Liver (tissue), 9 donors: ENCODE data around the gene MACROD1. TPM values are rescaled to one million over a fixed set of nuclear protein-coding genes. Genes with fewer than 3 reads are reported as not detected.

Source experiments
- DNase-seq: peaks from one replicate; pipeline ENCODE4 v3.0.0-alpha.2; 2017; ENCODE audit warnings: low spot score
- H3K27ac ChIP-seq, 2 donors: one replicate each; pipeline ENCODE4 v1.7.0; 2013; ENCODE audit warnings: inconsistent platforms in 2 of 2, low read length in 2 of 2, control low read depth in 1 of 2, low read depth in 1 of 2, mild to moderate bottlenecking in 1 of 2
- H3K27me3 ChIP-seq, 4 donors: one replicate each; pipeline versions ENCODE4 v1.6.1 to v1.7.0; 2013; ENCODE audit warnings: low read length in 3 of 4, inconsistent platforms in 1 of 4, mild to moderate bottlenecking in 1 of 4, moderate library complexity in 1 of 4; ENCODE audit not compliant: control insufficient read depth in 4 of 4, insufficient read depth in 4 of 4
- H3K36me3 ChIP-seq, 4 donors: one replicate each; pipeline versions ENCODE4 v1.6.1 to v1.7.0; 2013; ENCODE audit warnings: low read length in 3 of 4, mild to moderate bottlenecking in 3 of 4, low read depth in 1 of 4, moderate library complexity in 1 of 4; ENCODE audit not compliant: control insufficient read depth in 4 of 4, insufficient read depth in 3 of 4
- H3K4me1 ChIP-seq, 4 donors: one replicate each; pipeline versions ENCODE4 v1.6.1 to v1.7.0; 2013; ENCODE audit warnings: low read length in 3 of 4, mild to moderate bottlenecking in 3 of 4, moderate library complexity in 1 of 4; ENCODE audit not compliant: control insufficient read depth in 4 of 4, insufficient read depth in 4 of 4
- H3K4me3 ChIP-seq, 3 donors: one replicate each; pipeline versions ENCODE4 v1.6.1 to v1.7.0; 2013; ENCODE audit warnings: low read length in 3 of 3, control low read depth in 1 of 3, low read depth in 1 of 3, mild to moderate bottlenecking in 1 of 3
- H3K9ac ChIP-seq, 2 donors: one replicate each; pipeline ENCODE4 v1.7.0; 2013; ENCODE audit warnings: low read length in 2 of 2, mild to moderate bottlenecking in 2 of 2, moderate library complexity in 2 of 2, control low read depth in 1 of 2, low read depth in 1 of 2
- H3K9me3 ChIP-seq, 4 donors: one replicate each; pipeline versions ENCODE4 v1.6.1 to v1.7.0; 2013; ENCODE audit warnings: low read length in 3 of 4; ENCODE audit not compliant: control insufficient read depth in 4 of 4
- EGR1 ChIP-seq, 2 donors: IDR thresholded peaks; 2 replicates each; pipeline ENCODE4 v1.6.1; 2016 to 2018; ENCODE audit warnings: antibody characterized with exemption in 2 of 2, low read depth in 2 of 2
- FOXA1 ChIP-seq: IDR thresholded peaks from 2 replicates; pipeline ENCODE4 v1.6.1; 2016; ENCODE audit warnings: antibody characterized with exemption
- GABPA ChIP-seq, 2 donors: IDR thresholded peaks in 1 of 2; conservative IDR thresholded peaks in 1 of 2; 2 replicates each; pipeline ENCODE4 v1.6.1; 2016; ENCODE audit warnings: antibody characterized with exemption in 2 of 2, mild to moderate bottlenecking in 1 of 2, moderate library complexity in 1 of 2
- HNF4A ChIP-seq, 2 donors: conservative IDR thresholded peaks; 2 replicates each; pipeline ENCODE4 v1.6.1; 2016; ENCODE audit warnings: antibody characterized with exemption in 2 of 2, mild to moderate bottlenecking in 2 of 2
- HNF4G ChIP-seq: IDR thresholded peaks from 2 replicates; pipeline ENCODE4 v1.6.1; 2016; ENCODE audit warnings: antibody characterized with exemption
- JUND ChIP-seq, 2 donors: IDR thresholded peaks; 2 replicates each; pipeline ENCODE4 v1.6.1; 2016; ENCODE audit warnings: antibody characterized with exemption in 2 of 2
- NR2F2 ChIP-seq: IDR thresholded peaks from 2 replicates; pipeline ENCODE4 v1.6.1; 2016; ENCODE audit warnings: antibody characterized with exemption
- RAD21 ChIP-seq, 2 donors: IDR thresholded peaks; 2 replicates each; pipeline ENCODE4 v1.6.1; 2016; ENCODE audit warnings: antibody characterized with exemption in 2 of 2, mild to moderate bottlenecking in 2 of 2
- SP1 ChIP-seq: IDR thresholded peaks from 2 replicates; pipeline ENCODE4 v1.6.1; 2018; ENCODE audit warnings: antibody characterized with exemption, mild to moderate bottlenecking
- TAF1 ChIP-seq: conservative IDR thresholded peaks from 2 replicates; pipeline ENCODE4 v1.6.1; 2016; ENCODE audit warnings: antibody characterized with exemption, mild to moderate bottlenecking
- YY1 ChIP-seq: IDR thresholded peaks from 2 replicates; pipeline ENCODE4 v1.6.1; 2016; ENCODE audit warnings: antibody characterized with exemption, mild to moderate bottlenecking
- WGBS: extraction: QIAGEN DNeasy Blood & Tissue Kit; methylation state at CpG from one replicate; pipeline ENCODE4 v1.1.7; 2013; 5-methylcytosine and 5-hydroxymethylcytosine counted together
- polyA plus RNA-seq, 2 donors: library from polyadenylated mRNA; stranded (reverse) in 1 of 2; unstranded in 1 of 2; fragments of 200-250 nt in 1 of 2; fragments of >200 nt in 1 of 2; fragmentation: Nextera tagmentation in 1 of 2; extraction: Ambion mirVana in 1 of 2; gene quantifications; one replicate each; pipeline versions ENCODE4 v1.2.1 to v1.2.3, GENCODE V29; 2013 to 2015
- total RNA-seq, 2 donors: library from RNA; depleted of rRNA; stranded (reverse); fragments of >200 nt; gene quantifications; one replicate each; pipeline ENCODE4 v1.2.3, GENCODE V29; 2014
- TF ChIP-seq, protein P1 (sequence below): IDR thresholded peaks from 2 replicates; pipeline ENCODE4 v1.6.1; 2016; ENCODE audit warnings: antibody characterized with exemption
- TF ChIP-seq, protein P2 (sequence below): fragments of 150-350 bp; IDR thresholded peaks from 2 replicates; pipeline ENCODE4 v1.5.1; 2017; ENCODE audit warnings: improper control_type of control experiment, low read depth, low read length; ENCODE audit not compliant: missing input control
- TF ChIP-seq, protein P3 (sequence below): IDR thresholded peaks from 2 replicates; pipeline ENCODE4 v1.6.1; 2016; ENCODE audit warnings: antibody characterized with exemption
- TF ChIP-seq, protein P4 (sequence below): IDR thresholded peaks from 2 replicates; pipeline ENCODE4 v1.6.1; 2016; ENCODE audit warnings: antibody characterized with exemption, mild to moderate bottlenecking
- donor health status: healthy.
- donor health status: healthy.
- donor health status: healthy.
- donor health status: healthy.
- donor health status: healthy.

The MACROD1 gene
- total and polyA plus RNA-seq, 4 donors: 8.9 to 25.9 (median 13.1) TPM

DNA sequence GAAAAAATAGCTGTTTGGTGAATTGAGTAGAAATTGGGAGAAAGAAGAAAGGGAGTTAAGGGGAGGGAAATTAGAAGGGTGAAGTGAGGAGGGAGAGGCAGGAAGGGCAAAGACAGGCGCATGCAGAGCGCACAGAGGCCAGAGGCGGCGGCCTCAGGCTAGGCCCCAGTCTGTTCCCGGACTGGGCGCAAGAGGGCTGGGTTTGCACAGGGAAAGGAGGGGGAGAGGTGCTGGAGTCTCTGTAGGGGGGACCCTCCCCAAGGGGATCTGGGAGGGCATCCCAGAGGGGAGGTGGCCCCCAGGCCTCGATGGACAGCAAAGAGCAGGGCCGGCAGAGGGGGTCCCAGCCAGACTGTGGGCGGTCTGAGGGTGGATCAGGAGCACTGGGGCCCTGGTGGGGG is 131.5 kb downstream of the MACROD1 start:
- Histone ChIP-seq H3K36me3 (no peaks in the 10 kb centered on the region), H3K27me3 (peaks cover 0 to 3% (median 0%) of the 10 kb centered on the region in 4 donors), H3K4me1 (peaks cover 3 to 20% (median 8%) of the 10 kb centered on the region in 4 donors), H3K9me3 (no peaks in the 10 kb centered on the region), H3K27ac (no peak overlapping the region), H3K4me3 (no peak overlapping the region), H3K9ac (no peak overlapping the region)
- TF ChIP-seq, protein P1, sequence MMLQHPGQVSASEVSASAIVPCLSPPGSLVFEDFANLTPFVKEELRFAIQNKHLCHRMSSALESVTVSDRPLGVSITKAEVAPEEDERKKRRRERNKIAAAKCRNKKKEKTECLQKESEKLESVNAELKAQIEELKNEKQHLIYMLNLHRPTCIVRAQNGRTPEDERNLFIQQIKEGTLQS: no peak
- TF ChIP-seq, protein P2, sequence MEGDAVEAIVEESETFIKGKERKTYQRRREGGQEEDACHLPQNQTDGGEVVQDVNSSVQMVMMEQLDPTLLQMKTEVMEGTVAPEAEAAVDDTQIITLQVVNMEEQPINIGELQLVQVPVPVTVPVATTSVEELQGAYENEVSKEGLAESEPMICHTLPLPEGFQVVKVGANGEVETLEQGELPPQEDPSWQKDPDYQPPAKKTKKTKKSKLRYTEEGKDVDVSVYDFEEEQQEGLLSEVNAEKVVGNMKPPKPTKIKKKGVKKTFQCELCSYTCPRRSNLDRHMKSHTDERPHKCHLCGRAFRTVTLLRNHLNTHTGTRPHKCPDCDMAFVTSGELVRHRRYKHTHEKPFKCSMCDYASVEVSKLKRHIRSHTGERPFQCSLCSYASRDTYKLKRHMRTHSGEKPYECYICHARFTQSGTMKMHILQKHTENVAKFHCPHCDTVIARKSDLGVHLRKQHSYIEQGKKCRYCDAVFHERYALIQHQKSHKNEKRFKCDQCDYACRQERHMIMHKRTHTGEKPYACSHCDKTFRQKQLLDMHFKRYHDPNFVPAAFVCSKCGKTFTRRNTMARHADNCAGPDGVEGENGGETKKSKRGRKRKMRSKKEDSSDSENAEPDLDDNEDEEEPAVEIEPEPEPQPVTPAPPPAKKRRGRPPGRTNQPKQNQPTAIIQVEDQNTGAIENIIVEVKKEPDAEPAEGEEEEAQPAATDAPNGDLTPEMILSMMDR: no peak
- TF ChIP-seq JUND (IDR thresholded peaks at IDR 0.05): no peak
- no peak for TF ChIP-seq HNF4A (conservative IDR thresholded peaks at IDR 0.05)
- no peak for TF ChIP-seq TAF1
- no peak for TF ChIP-seq EGR1 (IDR thresholded peaks at IDR 0.05; ENCODE audit: low read depth in 2 of 2)
- no peak for TF ChIP-seq FOXA1
- DNase-seq: no peak
- WGBS: 91% methylated on average over 9 of the region's 9 CpGs

- TF ChIP-seq JUND (IDR thresholded peaks at IDR 0.05) (no peak), HNF4G (no peak), EGR1 (IDR thresholded peaks at IDR 0.05; ENCODE audit: low read depth in 2 of 2) (no peak), YY1 (no peak), TAF1 (no peak), SP1 (no peak), RAD21 (IDR thresholded peaks at IDR 0.05) (no peak), NR2F2 (no peak), GABPA (IDR thresholded peaks at IDR 0.05 in 1 of 2, conservative IDR thresholded peaks at IDR 0.05 in 1 of 2) (no peak)
- TF ChIP-seq, protein P3, sequence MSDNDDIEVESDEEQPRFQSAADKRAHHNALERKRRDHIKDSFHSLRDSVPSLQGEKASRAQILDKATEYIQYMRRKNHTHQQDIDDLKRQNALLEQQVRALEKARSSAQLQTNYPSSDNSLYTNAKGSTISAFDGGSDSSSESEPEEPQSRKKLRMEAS: no peak
- TF ChIP-seq, protein P2: no peak
- TF ChIP-seq, protein P4, sequence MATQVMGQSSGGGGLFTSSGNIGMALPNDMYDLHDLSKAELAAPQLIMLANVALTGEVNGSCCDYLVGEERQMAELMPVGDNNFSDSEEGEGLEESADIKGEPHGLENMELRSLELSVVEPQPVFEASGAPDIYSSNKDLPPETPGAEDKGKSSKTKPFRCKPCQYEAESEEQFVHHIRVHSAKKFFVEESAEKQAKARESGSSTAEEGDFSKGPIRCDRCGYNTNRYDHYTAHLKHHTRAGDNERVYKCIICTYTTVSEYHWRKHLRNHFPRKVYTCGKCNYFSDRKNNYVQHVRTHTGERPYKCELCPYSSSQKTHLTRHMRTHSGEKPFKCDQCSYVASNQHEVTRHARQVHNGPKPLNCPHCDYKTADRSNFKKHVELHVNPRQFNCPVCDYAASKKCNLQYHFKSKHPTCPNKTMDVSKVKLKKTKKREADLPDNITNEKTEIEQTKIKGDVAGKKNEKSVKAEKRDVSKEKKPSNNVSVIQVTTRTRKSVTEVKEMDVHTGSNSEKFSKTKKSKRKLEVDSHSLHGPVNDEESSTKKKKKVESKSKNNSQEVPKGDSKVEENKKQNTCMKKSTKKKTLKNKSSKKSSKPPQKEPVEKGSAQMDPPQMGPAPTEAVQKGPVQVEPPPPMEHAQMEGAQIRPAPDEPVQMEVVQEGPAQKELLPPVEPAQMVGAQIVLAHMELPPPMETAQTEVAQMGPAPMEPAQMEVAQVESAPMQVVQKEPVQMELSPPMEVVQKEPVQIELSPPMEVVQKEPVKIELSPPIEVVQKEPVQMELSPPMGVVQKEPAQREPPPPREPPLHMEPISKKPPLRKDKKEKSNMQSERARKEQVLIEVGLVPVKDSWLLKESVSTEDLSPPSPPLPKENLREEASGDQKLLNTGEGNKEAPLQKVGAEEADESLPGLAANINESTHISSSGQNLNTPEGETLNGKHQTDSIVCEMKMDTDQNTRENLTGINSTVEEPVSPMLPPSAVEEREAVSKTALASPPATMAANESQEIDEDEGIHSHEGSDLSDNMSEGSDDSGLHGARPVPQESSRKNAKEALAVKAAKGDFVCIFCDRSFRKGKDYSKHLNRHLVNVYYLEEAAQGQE: no peak
- TF ChIP-seq, protein P1: no peak
- H3K4me3 ChIP-seq: no peak overlapping the region
Measured at GRCh38 chr11:64032050-64032449, 133.9 kb downstream of the MACROD1 start.

More at GRCh38 chr11:64032050-64032449, 133.9 kb downstream of the MACROD1 start:
- H3K9me3 ChIP-seq: no peaks in the 10 kb centered on the region
- no peak overlapping the region for H3K9ac ChIP-seq
- H3K27ac ChIP-seq: no peak overlapping the region
- no peak for DNase-seq
- no peaks in the 10 kb centered on the region for H3K36me3 ChIP-seq
- peaks cover 3 to 19% (median 9%) of the 10 kb centered on the region in 4 donors for H3K4me1 ChIP-seq
- H3K27me3 ChIP-seq: no peaks in the 10 kb centered on the region
- WGBS: 87% methylated on average over 4 of the region's 4 CpGs
